HG03565 (cell line): ENCODE data around the gene NDC80.
"Not testable (repeated sequence)": the region's sequence is repeated elsewhere in the genome, so short reads cannot be mapped to it uniquely, and the experiment has no call there.

ENCODE experiments used
- ATAC-seq: cut with Tn5 transposase; IDR thresholded peaks from one replicate; pipeline ENCODE4 v1.9.1; 2021; ENCODE audit warnings: mild to moderate bottlenecking, moderate library complexity; ENCODE audit not compliant: unreplicated experiment

Gene NDC80

DNA sequence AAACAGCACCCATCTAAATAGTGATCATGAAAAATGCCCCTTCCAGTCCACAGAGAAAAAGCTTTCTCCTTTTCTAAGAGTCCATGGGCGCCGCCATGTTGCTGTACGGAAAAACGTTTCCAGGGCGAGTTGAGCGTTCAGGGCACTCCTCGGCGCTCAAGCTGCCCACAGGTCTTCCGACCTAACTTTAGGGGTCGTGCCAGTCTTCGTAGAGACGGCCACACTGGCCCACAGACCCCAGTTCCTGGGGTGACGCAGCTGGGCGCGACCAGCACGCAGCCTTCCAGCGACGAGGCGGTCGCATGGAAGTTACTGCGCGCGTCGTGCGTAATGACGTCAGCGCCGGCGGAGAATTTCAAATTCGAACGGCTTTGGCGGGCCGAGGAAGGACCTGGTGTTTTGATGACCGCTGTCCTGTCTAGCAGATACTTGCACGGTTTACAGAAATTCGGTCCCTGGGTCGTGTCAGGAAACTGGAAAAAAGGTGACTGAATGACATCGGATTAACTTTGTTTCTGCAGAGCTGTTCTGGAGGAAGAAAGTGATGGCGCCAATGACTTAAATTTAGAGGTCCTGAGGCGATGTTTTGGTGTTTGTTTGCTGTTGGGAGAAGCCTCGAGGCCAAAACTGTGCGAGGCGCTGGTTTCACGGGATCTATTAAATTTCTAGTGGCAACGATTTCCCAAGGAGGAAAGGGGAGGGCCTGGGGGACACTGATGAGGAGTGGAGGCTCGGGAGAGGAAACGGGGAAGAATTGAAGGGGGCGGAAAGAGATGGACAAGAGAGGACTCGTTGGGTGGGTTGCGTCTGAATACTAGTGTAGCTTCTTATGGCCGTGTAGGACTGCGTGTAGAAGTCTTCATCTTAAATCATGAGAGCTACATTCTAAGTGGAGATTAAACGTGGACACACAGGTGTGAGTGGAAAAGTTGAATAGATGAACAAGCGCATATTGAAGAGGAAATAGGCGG lies at the start of gene NDC80, which contains the start of gene METTL4:
TSS of gene NDC80 (plus strand) at position 358 of the 971 bp plus-strand sequence. CDS start 1,429 bp downstream, outside the sequence.
TSS of gene METTL4 (minus strand) at position 306 of the 971 bp plus-strand sequence. CDS start 4,289 bp downstream, outside the sequence.
- ATAC-seq: peak; percentile 72

DNA sequence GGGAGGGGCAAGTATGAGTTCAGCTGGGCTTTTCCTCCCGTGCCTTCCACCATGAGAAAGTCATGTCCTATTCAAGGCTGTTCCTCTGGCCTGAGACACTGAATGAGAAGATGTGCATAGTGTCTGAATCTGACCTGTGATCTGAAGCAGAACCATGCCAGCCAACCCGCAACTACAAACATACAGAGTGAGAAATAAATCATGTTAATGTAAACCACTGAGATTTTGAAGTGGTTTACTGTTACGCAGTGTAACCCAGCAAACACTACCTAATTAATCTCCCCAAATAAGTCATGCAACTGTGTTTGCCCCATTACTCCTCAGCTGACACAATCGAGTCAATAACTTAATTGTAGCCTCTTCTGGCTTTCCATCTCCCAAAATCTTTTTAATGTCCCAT lies 49.2 kb upstream of the NDC80 start:
- ATAC-seq: no peak

DNA sequence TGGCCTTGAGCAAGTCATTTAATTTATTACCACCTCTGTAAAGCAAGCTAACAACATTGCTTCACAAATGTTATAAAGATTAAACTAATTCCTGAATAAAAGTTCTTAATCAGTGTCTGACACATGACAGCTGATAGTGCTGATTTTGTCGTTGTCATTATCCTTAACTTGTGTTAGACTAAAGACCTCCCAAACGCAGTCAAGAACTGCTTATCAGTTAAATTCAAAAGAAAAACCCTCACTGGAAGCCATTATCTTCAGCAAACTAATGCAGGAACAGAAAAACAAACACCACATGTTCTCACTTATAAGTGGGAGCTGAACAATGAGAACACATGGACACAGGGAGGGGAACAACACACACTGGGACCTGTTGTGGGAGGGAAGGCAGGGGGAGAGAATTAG lies 46.6 kb upstream of the NDC80 start:
- not testable (repeated sequence) for ATAC-seq

DNA sequence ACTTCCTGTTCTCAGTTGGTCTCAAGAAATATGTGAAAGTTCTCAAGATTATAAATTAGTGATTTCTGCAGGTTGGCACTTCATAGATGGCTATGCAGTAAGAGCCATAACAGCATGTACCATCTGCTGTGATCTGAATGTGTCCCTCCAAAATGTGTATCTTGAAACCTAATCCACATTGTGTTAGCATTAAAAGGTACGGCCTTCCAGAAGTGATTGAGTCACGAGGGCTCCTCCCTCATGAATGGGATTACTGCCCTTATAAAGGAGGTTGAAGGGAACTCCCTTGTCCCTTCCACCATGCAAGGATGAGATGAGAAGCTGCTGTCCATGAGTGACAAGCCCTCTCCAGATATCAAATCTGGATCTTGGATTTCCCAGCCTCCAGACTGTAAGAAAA lies 45.0 kb upstream of the NDC80 start:
- ATAC-seq: no peak

DNA sequence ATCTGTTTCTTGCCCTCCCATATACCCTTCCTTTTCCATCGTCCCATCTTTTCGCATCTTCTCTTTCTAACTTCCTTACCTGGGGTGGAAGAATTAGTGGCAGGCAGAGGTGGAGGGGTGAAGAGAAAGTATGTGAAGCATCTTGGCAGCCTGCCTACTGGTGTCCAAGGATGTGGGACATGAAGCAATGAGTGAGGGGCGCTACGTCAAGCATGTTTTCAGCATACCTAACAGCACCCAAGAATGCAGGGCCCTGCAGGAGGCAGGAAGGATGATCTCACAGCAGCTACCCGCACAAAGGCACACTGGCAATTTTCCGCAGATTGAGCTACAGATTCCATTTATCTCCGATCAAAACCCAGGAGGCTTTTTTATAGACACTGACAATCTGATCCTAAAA lies 42.2 kb upstream of the NDC80 start:
- ATAC-seq: no peak

DNA sequence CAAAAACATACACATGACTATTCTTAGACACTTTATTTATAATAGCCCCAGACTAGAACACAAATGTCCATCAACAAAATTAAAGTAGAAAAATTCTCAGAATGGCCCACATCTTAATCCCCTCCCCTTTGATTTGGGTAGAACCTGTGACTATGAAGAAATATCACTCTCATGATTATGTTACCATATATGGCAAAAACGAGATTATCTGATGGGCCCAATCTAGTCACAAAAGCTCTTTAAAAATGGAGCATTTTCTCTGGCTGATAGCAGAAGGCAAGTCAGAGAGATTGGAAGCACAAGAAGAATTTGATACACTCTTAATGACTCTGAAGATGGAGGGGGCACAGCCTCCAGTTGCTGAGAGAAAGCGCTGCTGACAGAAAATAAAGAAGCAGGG lies 39.6 kb upstream of the NDC80 start:
- ATAC-seq: no peak

DNA sequence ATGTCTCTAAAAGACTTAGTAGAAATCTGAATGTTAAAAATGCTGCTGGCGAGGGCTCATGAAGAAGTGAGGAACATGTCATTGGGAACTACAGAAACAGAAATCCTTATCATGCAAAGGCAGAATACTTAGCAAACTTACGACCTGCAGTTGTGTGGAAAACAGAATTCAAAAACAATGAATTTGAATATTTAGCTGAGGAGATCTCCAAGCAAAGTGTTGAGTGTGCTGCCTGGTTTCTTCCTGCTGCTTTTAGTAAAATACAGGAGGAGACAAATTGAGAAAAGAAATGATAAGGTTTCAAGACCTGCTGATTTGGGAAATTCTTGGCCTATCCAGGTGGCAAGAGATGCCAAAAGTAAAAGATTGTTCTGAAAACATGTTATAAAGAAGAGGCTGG lies 38.6 kb upstream of the NDC80 start:
- ATAC-seq: no peak

DNA sequence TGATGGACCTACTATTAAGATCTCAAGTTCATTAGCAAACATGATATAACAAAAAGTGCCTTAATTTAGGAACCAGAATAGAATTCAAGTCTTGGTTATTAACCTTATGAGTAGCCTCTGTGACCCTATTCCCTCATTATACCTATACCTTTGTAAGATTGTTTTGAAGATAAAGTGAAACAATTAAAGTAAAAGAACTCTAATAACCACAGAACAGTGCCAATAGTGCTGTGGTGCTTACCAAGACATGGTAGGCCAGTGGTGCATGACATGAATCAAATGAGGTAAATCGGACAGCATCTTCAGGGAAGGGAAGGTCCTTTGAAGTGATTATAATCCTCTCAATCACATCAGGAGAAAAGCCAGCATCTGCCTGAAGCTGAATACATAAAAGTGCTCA lies 36.5 kb upstream of the NDC80 start:
- ATAC-seq: no peak

DNA sequence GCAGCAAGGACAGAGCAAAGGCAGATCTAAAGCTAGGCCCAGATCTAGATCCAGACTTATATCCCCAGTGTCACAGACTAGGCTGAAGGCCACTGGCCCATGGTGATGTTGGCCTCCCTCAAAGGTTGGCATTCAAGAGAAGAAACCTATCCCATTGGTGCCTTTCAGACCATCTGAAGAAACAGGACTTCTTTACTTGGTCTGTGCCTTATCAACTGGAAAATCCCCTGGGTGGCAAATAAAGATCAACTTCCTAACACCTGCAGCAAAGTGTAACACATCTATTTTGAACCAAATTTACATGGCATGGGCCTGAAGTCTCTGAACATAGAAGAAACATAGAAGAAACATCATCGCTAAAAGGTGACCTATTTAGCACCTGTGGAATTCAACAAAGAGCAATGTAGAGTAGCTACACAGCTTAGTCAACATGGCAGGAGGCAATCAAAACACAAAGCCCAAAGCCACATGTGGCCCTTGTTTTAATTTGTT lies 35.9 kb upstream of the NDC80 start:
- ATAC-seq: no peak

DNA sequence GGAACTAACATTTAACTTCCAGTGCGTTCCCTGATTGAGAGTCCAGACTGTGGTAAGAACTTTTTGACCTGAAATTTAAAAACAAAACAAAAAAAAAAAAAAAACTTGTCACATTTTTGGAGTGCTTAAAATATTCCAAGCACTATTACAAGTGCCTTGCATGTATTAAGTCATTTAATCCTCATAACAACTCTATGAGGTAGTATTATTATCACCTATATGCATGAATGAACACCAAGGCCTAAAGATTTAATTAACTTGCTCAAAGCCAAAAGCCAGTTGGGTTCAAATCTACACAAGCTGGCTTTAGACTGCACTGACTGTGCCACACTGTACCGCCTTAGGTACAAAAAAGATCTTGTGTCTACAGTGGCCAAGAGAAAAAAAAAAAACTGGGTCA lies 35.3 kb upstream of the NDC80 start:
- no peak for ATAC-seq

DNA sequence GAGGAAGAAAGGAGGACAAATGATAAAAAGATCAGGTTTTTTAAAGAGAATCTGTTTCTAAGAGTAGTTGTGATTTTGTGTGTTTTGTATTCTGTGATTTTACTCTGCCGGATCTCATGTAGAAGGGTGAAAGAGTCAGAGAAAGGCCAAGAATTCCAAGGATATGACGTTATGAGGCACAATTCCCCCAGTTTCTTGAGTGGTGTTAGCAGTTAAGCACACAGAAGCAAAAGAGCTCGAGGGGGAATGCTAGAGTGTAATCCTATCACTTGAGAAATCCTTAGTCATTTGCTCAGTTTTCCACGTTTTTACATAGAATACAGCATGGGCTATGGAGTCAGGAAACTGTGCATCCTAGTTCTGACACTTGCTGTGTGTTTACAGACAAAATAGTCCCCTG lies 34.9 kb upstream of the NDC80 start:
- no peak for ATAC-seq

DNA sequence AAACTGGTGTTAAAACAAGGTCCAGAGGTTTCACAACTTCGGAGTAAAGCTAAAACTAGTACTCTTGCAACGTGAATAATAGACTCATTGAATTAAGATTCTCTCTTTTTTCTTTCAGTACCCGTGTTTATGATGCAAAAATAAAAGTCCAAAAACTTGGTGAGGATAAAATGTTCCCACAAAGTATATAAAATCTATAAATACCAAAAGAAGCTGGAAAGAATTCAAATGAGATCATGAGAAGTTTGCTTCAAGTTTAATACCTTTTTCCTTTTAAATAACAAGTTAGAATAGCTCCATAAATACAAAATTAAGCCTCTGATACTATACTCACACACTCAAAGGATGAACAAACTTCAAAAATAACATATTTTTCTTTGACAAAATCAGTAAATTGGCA lies 34.1 kb upstream of the NDC80 start:
- ATAC-seq: no peak

DNA sequence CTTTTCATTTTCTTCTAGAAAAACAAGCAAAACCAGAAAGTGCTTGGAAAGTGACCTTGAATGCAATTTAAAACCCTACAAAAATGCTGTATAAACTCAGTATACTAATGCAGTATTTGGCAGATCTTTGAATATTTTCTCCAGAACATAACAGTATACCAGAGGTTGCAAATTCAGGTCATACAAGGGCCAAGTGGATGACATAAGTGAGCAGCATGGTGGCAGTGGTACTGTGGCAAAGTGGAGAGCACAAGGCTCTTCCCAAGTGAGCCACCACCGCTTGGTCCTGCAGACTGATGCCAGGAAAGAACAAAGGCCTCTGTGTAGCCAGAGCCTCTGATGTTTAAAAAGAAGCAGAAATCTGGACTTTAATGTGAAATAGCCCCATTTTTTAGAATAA lies 33.1 kb upstream of the NDC80 start:
- no peak for ATAC-seq

DNA sequence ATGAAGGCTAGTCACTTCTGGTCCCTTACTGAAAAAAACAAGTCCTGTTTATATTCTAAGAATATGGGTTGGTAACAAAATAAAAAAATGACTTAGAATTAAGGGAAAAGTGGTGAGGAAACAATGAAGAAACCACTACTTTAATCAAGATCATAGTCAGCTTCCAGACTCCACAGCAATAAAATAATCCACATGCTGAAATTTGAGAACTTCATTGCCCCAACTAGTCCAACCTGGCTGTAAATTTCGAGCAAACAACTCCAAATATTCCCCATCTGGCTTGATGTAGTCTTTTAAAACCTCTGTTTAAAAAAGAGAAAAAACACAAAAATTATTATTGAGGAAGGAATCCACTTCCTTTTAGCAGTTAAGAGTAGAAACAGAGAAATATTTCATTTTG lies 32.5 kb upstream of the NDC80 start:
- ATAC-seq: no peak

DNA sequence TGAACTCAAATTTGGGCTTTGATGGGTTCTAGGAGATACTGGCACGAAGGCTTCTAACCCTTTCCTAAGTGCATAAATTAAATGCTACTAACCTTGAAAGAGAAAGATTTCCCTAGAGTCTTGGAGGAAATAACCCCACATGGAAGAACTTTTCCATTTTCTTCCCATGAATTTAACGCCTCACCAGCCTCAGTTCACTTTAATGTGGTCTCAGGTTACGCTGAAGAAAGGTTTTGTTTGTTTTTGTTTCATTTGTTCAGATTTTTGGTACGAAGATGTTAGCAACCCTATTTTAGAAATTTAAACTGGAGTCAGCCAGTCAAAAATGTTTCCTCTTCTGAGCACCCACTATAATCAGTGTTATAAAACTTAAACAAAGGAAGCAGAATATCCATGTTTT lies 30.8 kb upstream of the NDC80 start:
- no peak for ATAC-seq

DNA sequence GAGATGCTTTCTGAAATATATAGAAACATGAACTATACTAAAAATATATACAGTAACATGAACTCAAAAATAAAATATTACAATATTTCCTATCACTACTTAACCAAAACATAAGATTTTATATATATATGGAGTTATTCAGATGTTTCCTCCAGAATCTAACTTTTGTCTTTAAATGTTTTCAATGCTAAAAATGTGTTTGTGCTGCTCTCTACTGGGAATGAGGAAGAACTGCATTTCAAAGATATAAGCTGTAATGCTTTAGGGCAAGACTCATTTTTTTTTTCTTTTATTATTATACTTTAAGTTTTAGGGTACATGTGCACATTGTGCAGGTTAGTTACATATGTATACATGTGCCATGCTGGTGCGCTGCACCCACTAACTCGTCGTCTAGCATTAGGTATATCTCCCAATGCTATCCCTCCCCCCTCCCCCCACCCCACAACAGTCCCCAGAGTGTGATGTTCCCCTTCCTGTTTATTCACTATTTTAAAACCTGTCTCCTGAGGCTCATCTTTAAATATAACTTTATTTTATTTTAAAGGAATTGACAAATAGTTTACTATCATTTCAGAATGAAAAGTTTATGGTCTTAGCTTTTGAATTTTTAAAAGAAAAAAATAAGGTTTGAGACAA lies 29.3 kb upstream of the NDC80 start:
- peak; percentile 80 for ATAC-seq

DNA sequence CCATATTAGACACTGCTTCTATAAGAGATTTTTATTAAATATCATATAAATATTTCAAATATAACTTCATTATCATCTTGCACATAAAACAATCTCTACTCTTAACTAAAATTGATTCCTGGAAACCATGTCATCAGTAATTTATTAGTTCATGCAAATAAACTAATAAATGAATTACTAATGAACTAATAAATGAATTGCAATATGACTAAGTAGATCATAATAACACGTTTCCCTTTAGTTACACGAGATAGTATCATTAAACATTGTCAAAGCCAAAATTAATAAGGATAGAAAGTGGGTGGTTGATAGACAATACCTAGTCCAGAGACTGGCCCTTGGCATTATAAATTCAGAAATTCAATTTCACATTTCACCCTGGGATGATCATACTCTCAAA lies 26.2 kb upstream of the NDC80 start:
- ATAC-seq: no peak

DNA sequence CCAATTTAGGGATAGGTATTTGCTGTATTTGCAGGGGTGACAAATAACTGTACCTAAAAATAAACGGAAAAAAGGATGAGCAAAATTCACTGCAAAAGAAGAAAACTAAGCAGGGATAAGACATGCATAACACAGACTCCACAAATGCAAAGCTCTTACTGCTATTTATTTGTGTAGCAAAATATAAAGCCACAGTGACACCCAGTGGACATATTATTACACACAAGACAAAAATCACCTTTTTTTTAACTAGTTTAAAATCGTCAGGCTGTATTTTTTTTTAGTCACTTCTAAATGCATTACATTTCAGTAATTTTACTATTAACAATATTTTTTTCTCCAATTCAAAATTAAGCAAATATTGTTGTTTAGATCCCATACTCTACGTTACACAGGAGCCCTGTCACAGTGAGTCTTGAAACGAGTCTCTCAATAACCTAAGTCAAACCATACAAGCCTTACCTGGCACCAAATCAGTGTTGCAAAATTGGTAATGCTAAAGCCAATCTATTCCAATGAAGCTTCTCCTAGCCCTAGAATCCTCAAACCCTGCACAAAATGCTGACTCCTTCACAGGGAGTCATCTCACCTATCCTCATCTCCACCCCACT lies 23.8 kb upstream of the NDC80 start:
- ATAC-seq: peak; percentile 67

DNA sequence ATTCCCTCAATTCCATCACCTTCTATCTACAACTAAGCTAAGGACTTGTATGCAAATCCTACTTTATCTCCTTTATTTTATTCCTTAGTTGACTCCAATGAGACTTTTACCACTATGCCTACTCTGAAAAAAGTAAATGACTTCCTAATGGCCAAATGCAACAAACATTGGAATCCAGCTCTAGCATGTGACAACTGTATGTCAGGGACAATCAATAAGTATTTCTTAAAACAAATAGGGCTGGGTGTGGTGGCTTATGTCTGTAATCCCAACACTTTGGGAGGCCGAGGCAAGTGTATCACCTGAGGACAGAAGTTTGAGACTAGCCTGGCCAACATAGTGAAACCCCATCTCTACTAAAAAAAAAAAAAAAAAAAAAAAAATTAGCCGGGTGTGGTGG lies 21.9 kb upstream of the NDC80 start:
- ATAC-seq: no peak

DNA sequence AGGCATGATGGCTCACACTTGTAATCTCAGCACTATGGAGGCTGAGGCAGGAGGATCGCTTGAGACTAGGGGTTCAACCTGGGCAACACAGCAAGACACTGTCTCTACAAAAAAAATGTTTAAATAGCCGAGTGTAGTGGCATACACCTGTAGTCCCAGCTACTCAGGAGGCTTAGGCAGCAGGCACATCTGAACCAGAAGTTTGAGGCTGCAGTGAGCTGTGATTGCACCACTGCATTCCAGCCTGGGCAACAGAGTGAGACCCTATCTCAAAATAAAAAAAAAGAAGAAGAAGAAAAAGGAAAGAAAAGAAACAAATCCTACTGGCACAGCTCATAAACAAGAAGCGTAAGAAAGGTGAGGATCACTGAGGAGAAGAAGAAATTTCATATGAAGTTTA lies 19.9 kb upstream of the NDC80 start:
- no peak for ATAC-seq

DNA sequence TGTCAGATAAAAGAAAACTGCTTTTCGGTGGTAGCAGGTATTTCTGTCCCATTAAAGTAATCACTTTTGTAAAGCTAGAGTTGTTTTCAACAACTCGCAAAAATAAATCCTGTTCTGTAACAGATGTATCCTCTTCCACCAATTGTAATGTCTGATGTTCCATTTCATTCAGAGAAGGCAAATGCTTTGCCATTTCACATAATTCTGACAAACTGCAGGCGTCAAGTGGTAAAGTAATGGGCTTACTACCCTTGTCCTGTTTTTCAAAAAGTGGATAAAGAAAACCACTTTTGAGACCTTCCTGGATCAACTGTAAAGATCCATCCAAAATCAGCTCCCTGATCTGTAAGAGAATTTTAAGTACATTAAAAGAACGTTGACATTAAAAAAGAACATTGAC lies 16.7 kb upstream of the NDC80 start:
- ATAC-seq: no peak

DNA sequence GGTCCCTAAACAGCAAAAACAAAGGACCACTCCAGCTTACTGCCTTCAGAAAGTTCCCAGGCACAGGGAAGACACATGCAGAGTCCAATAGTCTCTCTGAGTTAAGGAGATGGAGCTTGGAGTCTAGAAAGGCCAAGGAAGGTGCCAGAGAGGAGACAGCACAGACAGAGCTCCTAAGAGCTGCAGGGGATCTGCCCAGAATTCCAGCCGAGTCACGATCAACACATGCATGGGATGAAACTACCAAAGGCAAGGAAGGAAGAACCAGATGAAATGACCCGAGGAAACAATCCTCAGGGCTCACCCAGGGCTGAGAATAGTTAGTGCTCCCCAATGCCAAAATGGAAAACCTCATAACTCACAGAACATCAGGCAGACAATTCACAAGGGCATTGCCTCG lies 15.5 kb upstream of the NDC80 start:
- ATAC-seq: no peak
